ENCODE results near the gene ZC3H8. TPM values are rescaled to one million over a fixed set of nuclear protein-coding genes. Genes with fewer than 3 reads are reported as not detected.

ZC3H8 gene
- 1.9 and 9.0 TPM in 2 replicates for total RNA-seq

DNA sequence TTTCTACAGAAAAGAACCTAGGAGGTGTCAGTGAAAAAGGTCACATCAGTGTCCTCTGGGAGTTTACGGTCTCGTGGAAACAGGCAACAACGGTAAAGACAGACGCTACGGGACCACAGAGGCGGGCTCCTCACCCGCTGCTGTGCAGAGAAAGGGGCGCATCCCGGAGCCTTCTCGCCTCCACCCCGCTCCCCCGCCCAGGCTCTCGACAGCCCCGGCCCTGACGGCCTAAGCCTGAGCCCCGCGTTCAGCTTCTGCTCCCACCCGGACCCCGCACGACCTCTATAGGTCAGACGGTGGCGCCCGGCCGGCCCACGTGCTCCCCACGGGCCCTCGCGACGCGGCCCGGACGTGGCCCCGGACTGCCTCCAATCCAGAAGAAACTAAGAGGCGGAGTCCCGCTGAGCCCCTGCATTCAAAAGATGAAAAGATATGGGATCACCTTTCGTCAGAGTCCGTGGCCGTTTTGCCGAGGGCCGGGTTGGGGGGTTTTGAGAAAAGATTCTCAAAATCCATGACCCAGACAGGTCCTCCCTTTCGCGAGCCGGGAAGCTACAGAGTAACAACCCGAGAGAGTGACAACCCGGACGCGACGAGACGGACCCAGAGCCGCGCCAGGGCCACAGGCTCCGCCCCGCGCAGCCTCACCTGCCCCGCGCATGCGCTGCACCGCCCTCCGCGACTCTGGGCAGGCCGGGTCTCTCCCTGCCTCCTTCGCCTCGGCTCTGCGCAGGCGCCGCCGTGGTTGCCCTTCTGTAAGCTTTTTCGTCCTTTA, at the start of gene ZC3H8:
Gene ZC3H8, minus strand, starts transcription at position 577 of the 775 bp plus-strand sequence. Its CDS starts 61 bp downstream, at position 516.

DNA sequence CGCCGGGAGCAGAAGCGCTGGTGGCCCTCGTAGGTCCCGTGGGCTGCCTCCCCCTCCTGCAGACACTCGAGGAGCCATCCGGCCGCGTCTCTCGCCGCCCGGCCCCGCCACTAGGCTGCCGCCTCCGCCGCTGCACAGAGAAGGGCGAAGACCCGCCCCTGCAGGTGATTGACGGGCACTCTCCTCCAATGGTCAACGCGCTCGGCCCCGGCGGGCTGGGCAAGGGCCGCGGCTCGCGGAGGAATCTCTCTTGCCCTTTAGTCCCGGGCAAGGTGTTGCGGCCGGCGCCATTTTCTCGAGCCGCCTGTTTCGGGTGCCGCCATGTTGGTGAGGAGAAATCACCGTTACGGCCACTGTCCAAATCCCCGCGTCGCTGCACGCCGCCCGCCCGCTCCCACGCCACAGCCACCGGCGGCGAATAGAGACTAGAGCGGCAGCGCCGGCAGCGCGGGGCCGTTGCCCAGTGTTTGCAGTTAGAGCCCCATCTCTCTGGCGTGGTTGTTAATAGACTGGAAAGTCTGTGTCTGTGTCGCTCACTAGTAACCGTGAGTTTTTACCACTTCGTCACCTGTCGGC, 20.6 kb upstream of the ZC3H8 start, which contains the start of gene ZC3H6:
Gene ZC3H6, plus strand, starts transcription at position 287 of the 576 bp plus-strand sequence. CDS start 398 bp downstream, outside the sequence.

Other genes with a start within 250 kb of the ZC3H8 start
- gene TMEM87B, start 199.8 kb downstream of the ZC3H8 start, total RNA-seq = 35.0 and 44.9 TPM in 2 replicates
- gene FBLN7, start 116.7 kb downstream of the ZC3H8 start, total RNA-seq = 1.1 and 2.4 TPM in 2 replicates
- gene ZC3H6, start 20.6 kb upstream of the ZC3H8 start, total RNA-seq = 4.8 and 5.4 TPM in 2 replicates
- 7.1 and 9.5 TPM in 2 replicates for gene RGPD8, start 178.6 kb upstream of the ZC3H8 start, total RNA-seq
- 51.6 and 84.6 TPM in 2 replicates for gene TTL, start 227.1 kb upstream of the ZC3H8 start, total RNA-seq

Measured in uterine smooth muscle cell (primary cell).